Ishikawa (cell line): Measurements from ENCODE around the gene TMEM54.

Source experiments
- CEBPB ChIP-seq: IDR thresholded peaks from 2 replicates; pipeline ENCODE4 v1.6.1; 2012
- CREB1 ChIP-seq: IDR thresholded peaks from 2 replicates; pipeline ENCODE4 v1.6.1; 2012; ENCODE audit warnings: low read depth
- EGR1 ChIP-seq: IDR thresholded peaks from 2 replicates; pipeline ENCODE4 v1.6.1; 2012
- EP300 ChIP-seq: IDR thresholded peaks from 2 replicates; pipeline ENCODE4 v1.6.1; 2012; ENCODE audit warnings: borderline replicate concordance
- FOXM1 ChIP-seq: IDR thresholded peaks from 2 replicates; pipeline ENCODE4 v1.6.1; 2012; ENCODE audit warnings: low read depth, borderline replicate concordance
- MAX ChIP-seq: IDR thresholded peaks from 2 replicates; pipeline ENCODE4 v1.6.1; 2012
- NFIC ChIP-seq: IDR thresholded peaks from 2 replicates; pipeline ENCODE4 v1.6.1; 2012
- RAD21 ChIP-seq: IDR thresholded peaks from 2 replicates; pipeline ENCODE4 v1.6.1; 2012; ENCODE audit warnings: low read depth
- TAF1 ChIP-seq: IDR thresholded peaks from 2 replicates; pipeline ENCODE4 v1.6.1; 2012; ENCODE audit warnings: low read depth, mild to moderate bottlenecking
- TCF12 ChIP-seq: IDR thresholded peaks from 2 replicates; pipeline ENCODE4 v1.6.1; 2012; ENCODE audit warnings: low read depth
- TEAD4 ChIP-seq: IDR thresholded peaks from 2 replicates; pipeline ENCODE4 v1.6.1; 2012
- YY1 ChIP-seq: IDR thresholded peaks from 2 replicates; pipeline ENCODE4 v1.6.1; 2012; ENCODE audit warnings: low read depth
- ZBTB7A ChIP-seq: IDR thresholded peaks from 2 replicates; pipeline ENCODE4 v1.6.1; 2012; ENCODE audit warnings: low read depth
- TF ChIP-seq, protein P1 (sequence below): IDR thresholded peaks from 2 replicates; pipeline ENCODE4 v1.6.1; 2012; ENCODE audit warnings: low read depth, mild to moderate bottlenecking
- TF ChIP-seq, protein P2 (sequence below): IDR thresholded peaks from 2 replicates; pipeline ENCODE4 v1.6.1; 2012

The TMEM54 gene, protein sequence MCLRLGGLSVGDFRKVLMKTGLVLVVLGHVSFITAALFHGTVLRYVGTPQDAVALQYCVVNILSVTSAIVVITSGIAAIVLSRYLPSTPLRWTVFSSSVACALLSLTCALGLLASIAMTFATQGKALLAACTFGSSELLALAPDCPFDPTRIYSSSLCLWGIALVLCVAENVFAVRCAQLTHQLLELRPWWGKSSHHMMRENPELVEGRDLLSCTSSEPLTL

DNA sequence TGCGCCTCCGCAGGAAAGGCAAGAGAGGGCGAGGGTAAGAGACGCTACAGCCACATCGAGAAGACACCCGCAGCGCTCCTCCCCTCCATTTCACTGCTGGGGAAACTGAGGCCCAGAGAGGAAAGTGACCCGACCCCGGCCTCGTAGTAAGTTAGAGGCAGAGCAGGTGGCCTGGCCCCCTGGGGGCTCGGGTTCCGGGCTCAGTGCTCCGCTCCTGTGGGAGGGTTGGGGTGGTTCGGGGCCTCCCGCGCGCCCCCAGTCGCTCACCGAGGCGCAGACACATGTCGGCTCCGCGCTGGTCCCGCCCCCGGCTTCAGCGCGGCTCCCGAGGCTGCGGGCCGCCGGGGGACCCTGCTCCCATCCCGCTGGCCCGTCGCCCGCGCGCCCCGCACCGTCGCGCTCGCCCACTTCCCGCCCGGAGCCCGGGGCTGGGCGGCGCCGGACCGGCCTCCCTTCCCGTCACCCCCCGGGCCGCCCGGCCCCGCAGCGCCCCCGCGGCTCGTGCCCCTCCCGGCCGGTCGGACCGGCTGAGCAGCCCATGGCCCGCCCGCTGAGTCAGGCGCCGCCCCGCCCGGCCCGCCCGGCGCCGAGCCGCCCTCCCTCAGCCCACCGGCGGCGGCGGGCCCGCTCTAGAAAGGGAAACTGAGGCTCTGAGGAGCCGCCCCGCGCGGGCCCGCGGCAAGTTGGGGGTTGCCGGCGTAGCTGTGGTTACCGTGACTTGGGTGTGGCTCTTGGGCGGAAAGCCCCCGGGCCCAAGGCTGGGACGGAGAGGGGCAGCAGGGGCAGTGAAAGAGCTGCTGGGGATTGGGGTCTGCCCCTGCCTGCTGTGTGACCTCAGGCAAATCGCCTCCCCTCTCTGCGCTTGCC is at the start of gene TMEM54:
Gene TMEM54, minus strand, starts transcription at position 434 of the 867 bp plus-strand sequence. Its CDS starts 151 bp downstream, at position 283.
- TF ChIP-seq MAX (peak; percentile 56; the same call in 1 of the 2 replicates), YY1 (no peak), EP300 (peak; percentile 16; the same call in 1 of the 2 replicates), ZBTB7A (0 out of 2 replicates have a peak, but pooled peaks have one; percentile 5)

- no peak for TF ChIP-seq FOXM1
- no peak for TF ChIP-seq NFIC
- TF ChIP-seq MAX, result no peak
- TF ChIP-seq ZBTB7A, result no peak
- TF ChIP-seq TAF1, result no peak
- TF ChIP-seq CREB1, result no peak
- TF ChIP-seq CEBPB, result no peak
- no peak for TF ChIP-seq TCF12
- TF ChIP-seq, protein P1, sequence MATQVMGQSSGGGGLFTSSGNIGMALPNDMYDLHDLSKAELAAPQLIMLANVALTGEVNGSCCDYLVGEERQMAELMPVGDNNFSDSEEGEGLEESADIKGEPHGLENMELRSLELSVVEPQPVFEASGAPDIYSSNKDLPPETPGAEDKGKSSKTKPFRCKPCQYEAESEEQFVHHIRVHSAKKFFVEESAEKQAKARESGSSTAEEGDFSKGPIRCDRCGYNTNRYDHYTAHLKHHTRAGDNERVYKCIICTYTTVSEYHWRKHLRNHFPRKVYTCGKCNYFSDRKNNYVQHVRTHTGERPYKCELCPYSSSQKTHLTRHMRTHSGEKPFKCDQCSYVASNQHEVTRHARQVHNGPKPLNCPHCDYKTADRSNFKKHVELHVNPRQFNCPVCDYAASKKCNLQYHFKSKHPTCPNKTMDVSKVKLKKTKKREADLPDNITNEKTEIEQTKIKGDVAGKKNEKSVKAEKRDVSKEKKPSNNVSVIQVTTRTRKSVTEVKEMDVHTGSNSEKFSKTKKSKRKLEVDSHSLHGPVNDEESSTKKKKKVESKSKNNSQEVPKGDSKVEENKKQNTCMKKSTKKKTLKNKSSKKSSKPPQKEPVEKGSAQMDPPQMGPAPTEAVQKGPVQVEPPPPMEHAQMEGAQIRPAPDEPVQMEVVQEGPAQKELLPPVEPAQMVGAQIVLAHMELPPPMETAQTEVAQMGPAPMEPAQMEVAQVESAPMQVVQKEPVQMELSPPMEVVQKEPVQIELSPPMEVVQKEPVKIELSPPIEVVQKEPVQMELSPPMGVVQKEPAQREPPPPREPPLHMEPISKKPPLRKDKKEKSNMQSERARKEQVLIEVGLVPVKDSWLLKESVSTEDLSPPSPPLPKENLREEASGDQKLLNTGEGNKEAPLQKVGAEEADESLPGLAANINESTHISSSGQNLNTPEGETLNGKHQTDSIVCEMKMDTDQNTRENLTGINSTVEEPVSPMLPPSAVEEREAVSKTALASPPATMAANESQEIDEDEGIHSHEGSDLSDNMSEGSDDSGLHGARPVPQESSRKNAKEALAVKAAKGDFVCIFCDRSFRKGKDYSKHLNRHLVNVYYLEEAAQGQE, result no peak
- no peak for TF ChIP-seq EGR1
- no peak for TF ChIP-seq YY1
- TF ChIP-seq EP300, result no peak
- TF ChIP-seq TEAD4, result no peak
- TF ChIP-seq RAD21, result no peak
- TF ChIP-seq, protein P2, sequence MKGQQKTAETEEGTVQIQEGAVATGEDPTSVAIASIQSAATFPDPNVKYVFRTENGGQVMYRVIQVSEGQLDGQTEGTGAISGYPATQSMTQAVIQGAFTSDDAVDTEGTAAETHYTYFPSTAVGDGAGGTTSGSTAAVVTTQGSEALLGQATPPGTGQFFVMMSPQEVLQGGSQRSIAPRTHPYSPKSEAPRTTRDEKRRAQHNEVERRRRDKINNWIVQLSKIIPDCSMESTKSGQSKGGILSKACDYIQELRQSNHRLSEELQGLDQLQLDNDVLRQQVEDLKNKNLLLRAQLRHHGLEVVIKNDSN, result no peak
Observed at GRCh38 chr1:32949519-32949918, 48.3 kb upstream of the TMEM54 start.

GRCh38 chr1:32948905-32949304 is 47.7 kb upstream of the TMEM54 start:
- TF ChIP-seq YY1, result no peak
- TF ChIP-seq EGR1, result no peak
- TF ChIP-seq CEBPB, result no peak
- TF ChIP-seq, protein P1, result no peak
- TF ChIP-seq, protein P2, result no peak
- no peak for TF ChIP-seq TEAD4
- no peak for TF ChIP-seq NFIC
- TF ChIP-seq MAX, result no peak
- no peak for TF ChIP-seq TCF12
- no peak for TF ChIP-seq RAD21
- no peak for TF ChIP-seq TAF1
- no peak for TF ChIP-seq CREB1
- TF ChIP-seq ZBTB7A, result no peak
- no peak for TF ChIP-seq FOXM1
- TF ChIP-seq EP300, result no peak

- no peak for TF ChIP-seq ZBTB7A
- TF ChIP-seq EP300, result no peak
- no peak for TF ChIP-seq TAF1
- TF ChIP-seq EGR1, result no peak
- TF ChIP-seq TEAD4, result no peak
- no peak for TF ChIP-seq MAX
- no peak for TF ChIP-seq FOXM1
- TF ChIP-seq NFIC, result no peak
- no peak for TF ChIP-seq TCF12
Observed at GRCh38 chr1:32948390-32948722, 47.2 kb upstream of the TMEM54 start.
